Thoracic aorta (tissue), 2 donors: ENCODE results near the gene USP20. TPM values are rescaled to one million over a fixed set of nuclear protein-coding genes. Genes with fewer than 3 reads are reported as not detected.

Experiments used
- ATAC-seq: fragments of 150-250 bp; one replicate; pipeline ENCODE4 v1.8.0; 2017; ENCODE audit warnings: low read depth; ENCODE audit not compliant: insufficient number of reproducible peaks, low FRiP score
- DNase-seq: peaks from one replicate; pipeline ENCODE4 v3.0.0-alpha.2; 2020; ENCODE audit warnings: low spot score
- H3K27ac ChIP-seq, 2 donors: fragments of 200-600 bp; sonication (generic); 1 replicate in 1 of 2; 2 replicates in 1 of 2; pipeline ENCODE4 v1.5.1; 2016; ENCODE audit warnings: mild to moderate bottlenecking in 2 of 2, moderate library complexity in 2 of 2
- H3K27me3 ChIP-seq: fragments of 200-600 bp; sonication (generic); replicated peaks from 2 replicates; pipeline ENCODE4 v1.6.0; 2016; ENCODE audit warnings: mild to moderate bottlenecking; ENCODE audit not compliant: insufficient read depth
- H3K36me3 ChIP-seq: fragments of 200-600 bp; sonication (generic); one replicate; pipeline ENCODE4 v1.5.1; 2016
- H3K4me1 ChIP-seq, 2 donors: fragments of 200-600 bp; sonication (generic); 1 replicate in 1 of 2; 2 replicates in 1 of 2; pipeline versions ENCODE4 v1.5.1 to v1.6.0; 2016; ENCODE audit warnings: low read depth in 2 of 2, mild to moderate bottlenecking in 1 of 2; ENCODE audit not compliant: control insufficient read depth in 1 of 2
- H3K4me3 ChIP-seq: fragments of 200-600 bp; sonication (generic); 2 replicates; pipeline ENCODE4 v1.5.1; 2016; ENCODE audit warnings: mild to moderate bottlenecking
- H3K9me3 ChIP-seq: fragments of 200-600 bp; sonication (generic); 2 replicates; pipeline ENCODE4 v1.5.1; 2016
- CTCF ChIP-seq: fragments of 200-600 bp; sonication (generic); IDR thresholded peaks from one replicate; pipeline ENCODE4 v1.5.1; 2019; ENCODE audit warnings: antibody characterized with exemption
- total RNA-seq, 2 donors: library from RNA; depleted of rRNA; stranded (reverse); fragments of >200 nt; gene quantifications; one replicate each; pipeline versions ENCODE4 v1.1.0 to v1.2.3, GENCODE V29; 2016

Gene USP20
- total RNA-seq, 2 donors from 2014 or later, result 47.8 to 51.2 TPM

DNA sequence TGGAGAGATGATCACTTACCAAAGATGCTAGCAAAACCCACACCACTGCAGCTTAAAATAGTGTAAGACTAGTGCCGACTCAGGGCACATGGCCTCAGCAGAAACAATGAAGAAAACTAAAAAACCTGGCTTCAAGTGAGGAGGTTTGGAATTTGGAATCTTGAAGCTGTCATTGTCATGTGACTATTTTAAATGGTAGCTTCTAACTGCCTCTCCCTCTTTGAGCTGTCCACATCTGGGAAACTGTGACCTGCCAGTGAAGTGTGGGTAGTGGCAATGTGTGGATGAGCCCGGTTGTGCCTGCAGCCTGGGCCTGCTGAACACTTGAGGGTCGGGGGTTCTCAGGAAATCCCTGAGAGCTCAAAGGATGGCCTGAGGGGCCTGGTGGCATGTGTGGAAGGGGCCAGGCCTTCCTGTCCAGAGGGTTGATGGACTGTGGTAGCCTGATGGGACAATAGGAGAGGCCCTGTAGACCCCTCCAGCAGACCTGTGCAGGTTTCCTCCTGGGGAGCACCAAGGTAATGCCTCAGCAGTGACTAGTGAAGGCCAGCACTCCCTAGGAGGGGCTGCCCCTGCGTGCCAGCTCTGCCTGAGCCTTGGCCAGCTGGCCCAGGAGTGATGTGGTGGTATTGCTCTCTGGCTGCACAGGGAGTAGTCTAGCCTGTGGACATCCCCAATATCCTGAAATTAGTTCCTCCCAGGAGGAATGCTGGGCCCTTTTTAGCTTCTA, 13.6 kb downstream of the USP20 start:
- H3K9me3 ChIP-seq, result no peaks in the 10 kb centered on the region
- no peaks in the 10 kb centered on the region for H3K27me3 ChIP-seq
- no peak for DNase-seq
- H3K4me1 ChIP-seq, result peaks cover 27 to 47% of the 10 kb centered on the region in 2 donors
- peaks cover 14% of the 10 kb centered on the region for H3K36me3 ChIP-seq
- H3K4me3 ChIP-seq, result no peak overlapping the region
- no peak for TF ChIP-seq CTCF
- no peak for ATAC-seq
- peak overlapping the region; percentile 90 to 93 for H3K27ac ChIP-seq

GRCh38 chr9:129849901-129850300, 14.6 kb downstream of the USP20 start:
- H3K9me3 ChIP-seq, result no peaks in the 10 kb centered on the region
- H3K27me3 ChIP-seq, result no peaks in the 10 kb centered on the region
- H3K4me1 ChIP-seq, result peaks cover 27 to 54% of the 10 kb centered on the region in 2 donors
- DNase-seq, result no peak
- no peak for TF ChIP-seq CTCF
- peaks cover 14% of the 10 kb centered on the region for H3K36me3 ChIP-seq
- peak overlapping the region; percentile 90 to 93 for H3K27ac ChIP-seq
- ATAC-seq, result no peak
- no peak overlapping the region for H3K4me3 ChIP-seq

- Histone ChIP-seq H3K27ac (peak overlapping the region; percentile 90 to 93), H3K9me3 (no peaks in the 10 kb centered on the region), H3K27me3 (no peaks in the 10 kb centered on the region), H3K36me3 (peaks cover 14% of the 10 kb centered on the region), H3K4me1 (peaks cover 32 to 62% of the 10 kb centered on the region in 2 donors), H3K4me3 (no peak overlapping the region)
- DNase-seq (no peak), ATAC-seq (peak; percentile 77)
- no peak for TF ChIP-seq CTCF
Measured at GRCh38 chr9:129850821-129851550, 15.7 kb downstream of the USP20 start.

- ATAC-seq (no peak), DNase-seq (no peak)
- no peaks in the 10 kb centered on the region for H3K27me3 ChIP-seq
- peaks cover 39 to 71% of the 10 kb centered on the region in 2 donors for H3K4me1 ChIP-seq
- H3K27ac ChIP-seq, result peak overlapping the region; percentile 76 to 90
- H3K4me3 ChIP-seq, result no peak overlapping the region
- no peak for TF ChIP-seq CTCF
- no peaks in the 10 kb centered on the region for H3K9me3 ChIP-seq
- H3K36me3 ChIP-seq, result peaks cover 14% of the 10 kb centered on the region
Measured at GRCh38 chr9:129851821-129852220, 16.6 kb downstream of the USP20 start.

DNA sequence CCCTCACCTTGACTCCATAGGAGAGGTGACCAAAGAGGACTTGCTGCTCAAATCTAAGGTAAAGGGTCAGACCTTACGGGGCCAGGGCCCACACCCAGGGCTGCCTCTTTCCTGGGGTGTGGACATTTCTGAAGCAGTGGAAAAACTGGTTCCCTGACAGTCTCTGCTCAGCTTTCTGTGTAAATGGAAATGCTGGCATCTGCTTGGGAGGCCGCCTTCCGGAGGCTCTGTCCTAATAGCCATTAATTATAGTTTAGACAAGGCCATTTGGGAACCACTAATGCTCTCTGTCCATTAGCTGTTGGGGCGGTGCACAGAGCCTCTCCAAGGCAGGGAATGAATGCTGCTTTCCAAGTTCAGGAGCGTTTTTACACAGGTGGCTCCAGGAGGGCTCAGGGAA, 17.3 kb downstream of the USP20 start:
- ATAC-seq (no peak), DNase-seq (no peak)
- H3K36me3 ChIP-seq, result peaks cover 14% of the 10 kb centered on the region
- H3K4me1 ChIP-seq, result peaks cover 39 to 78% of the 10 kb centered on the region in 2 donors
- H3K27ac ChIP-seq, result peak overlapping the region; percentile 76 to 90
- no peaks in the 10 kb centered on the region for H3K27me3 ChIP-seq
- no peaks in the 10 kb centered on the region for H3K9me3 ChIP-seq
- no peak for TF ChIP-seq CTCF
- no peak overlapping the region for H3K4me3 ChIP-seq
